IPS DF 6.9 (cell line): ENCODE results near the gene PLA2G2F.

Source experiments
- DNase-seq: peaks from one replicate; pipeline ENCODE4 v3.0.0-alpha.2; 2013; ENCODE audit warnings: low read depth, low spot score
- H3K27ac ChIP-seq: one replicate; pipeline ENCODE4 v1.5.1; 2013; ENCODE audit warnings: low read length, control low read depth
- H3K27me3 ChIP-seq: 2 replicates; pipeline ENCODE4 v1.6.1; 2013; ENCODE audit warnings: mild to moderate bottlenecking, low read length; ENCODE audit not compliant: control insufficient read depth, insufficient read depth
- H3K36me3 ChIP-seq: 2 replicates; pipeline ENCODE4 v1.6.1; 2013; ENCODE audit warnings: low read length; ENCODE audit not compliant: control insufficient read depth, insufficient read depth
- H3K4me1 ChIP-seq: 2 replicates; pipeline ENCODE4 v1.6.1; 2013; ENCODE audit warnings: low read length; ENCODE audit not compliant: control insufficient read depth, insufficient read depth
- H3K4me3 ChIP-seq: 2 replicates; pipeline ENCODE4 v1.5.1; 2013; ENCODE audit warnings: mild to moderate bottlenecking, low read length
- H3K9me3 ChIP-seq: 2 replicates; pipeline ENCODE4 v1.6.1; 2013; ENCODE audit warnings: low read length, inconsistent platforms; ENCODE audit not compliant: control insufficient read depth, insufficient read depth
- WGBS: extraction: QIAGEN DNeasy Blood & Tissue Kit; methylation state at CpG from one replicate; pipeline ENCODE4 v1.1.7; 2013; ENCODE audit warnings: mixed read lengths, missing lambda C conversion rate; ENCODE audit not compliant: insufficient read length, insufficient coverage; 5-methylcytosine and 5-hydroxymethylcytosine counted together

PLA2G2F gene

DNA sequence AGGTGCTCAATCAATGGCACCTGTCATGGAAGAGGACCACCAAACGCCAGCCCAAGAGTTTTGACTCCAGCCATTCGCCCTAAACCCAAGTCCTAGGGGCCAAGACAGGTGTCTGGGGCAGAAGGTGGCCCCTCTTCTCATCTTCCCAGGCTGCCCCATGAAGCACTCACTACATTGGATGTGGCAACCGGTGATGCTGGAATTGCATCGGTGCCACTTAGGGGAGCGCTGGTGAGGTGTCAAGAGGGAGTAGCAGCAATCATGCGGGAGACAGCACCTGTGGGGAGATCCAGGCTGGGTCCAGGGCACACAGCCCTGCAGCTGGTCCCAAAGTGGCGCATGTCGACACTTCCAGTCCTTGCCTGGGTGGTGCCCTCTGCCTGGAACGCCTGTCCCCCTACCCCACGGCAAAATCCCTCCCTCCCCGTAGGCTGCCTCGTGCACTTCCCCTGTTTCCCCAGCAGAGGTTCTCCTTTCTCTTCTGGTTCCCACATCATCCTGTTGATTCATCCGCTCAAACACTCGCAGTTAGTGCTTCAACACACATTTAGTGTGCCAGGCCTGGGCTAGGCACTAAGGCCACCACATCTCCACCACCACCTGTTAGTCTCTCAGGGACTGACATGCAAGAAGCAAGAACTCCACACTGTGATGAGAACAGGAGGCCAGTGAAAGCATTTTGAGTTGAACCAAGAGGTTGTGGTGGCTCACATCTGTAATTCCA lies 38.3 kb upstream of the PLA2G2F start:
- Histone ChIP-seq H3K36me3 (no peaks in the 10 kb centered on the region), H3K4me1 (peaks cover 2% of the 10 kb centered on the region; the same call in 1 of the 2 replicates), H3K27me3 (no peaks in the 10 kb centered on the region), H3K4me3 (no peak overlapping the region), H3K9me3 (peaks cover 6% of the 10 kb centered on the region), H3K27ac (no peak overlapping the region)
- no peak for DNase-seq
- WGBS: no CpG with 5 or more reads among the region's 14 CpGs

DNA sequence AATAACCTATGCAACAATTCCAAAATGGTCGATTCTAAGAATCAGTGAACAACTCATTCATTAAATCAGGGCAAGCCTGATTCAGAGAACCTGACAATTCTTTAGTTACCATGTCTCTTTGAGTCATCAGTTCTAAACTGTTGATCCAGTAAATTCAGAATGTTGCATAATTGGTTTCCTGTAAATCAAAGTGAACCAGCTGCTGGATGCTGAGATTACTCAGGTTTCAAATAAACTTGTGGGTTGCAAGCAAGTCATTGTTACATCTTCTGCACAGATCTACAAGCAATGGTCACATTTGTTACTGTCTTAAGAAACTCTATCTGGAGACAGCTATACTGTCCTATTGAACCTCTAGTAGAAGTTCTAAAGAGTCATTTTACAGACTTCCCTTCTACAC lies 36.2 kb upstream of the PLA2G2F start:
- no CpG with 5 or more reads among the region's 1 CpG for WGBS
- Histone ChIP-seq H3K27me3 (no peaks in the 10 kb centered on the region), H3K9me3 (no peaks in the 10 kb centered on the region), H3K4me3 (no peak overlapping the region), H3K36me3 (no peaks in the 10 kb centered on the region), H3K27ac (no peak overlapping the region), H3K4me1 (peaks cover 2% of the 10 kb centered on the region; the same call in 1 of the 2 replicates)
- no peak for DNase-seq

DNA sequence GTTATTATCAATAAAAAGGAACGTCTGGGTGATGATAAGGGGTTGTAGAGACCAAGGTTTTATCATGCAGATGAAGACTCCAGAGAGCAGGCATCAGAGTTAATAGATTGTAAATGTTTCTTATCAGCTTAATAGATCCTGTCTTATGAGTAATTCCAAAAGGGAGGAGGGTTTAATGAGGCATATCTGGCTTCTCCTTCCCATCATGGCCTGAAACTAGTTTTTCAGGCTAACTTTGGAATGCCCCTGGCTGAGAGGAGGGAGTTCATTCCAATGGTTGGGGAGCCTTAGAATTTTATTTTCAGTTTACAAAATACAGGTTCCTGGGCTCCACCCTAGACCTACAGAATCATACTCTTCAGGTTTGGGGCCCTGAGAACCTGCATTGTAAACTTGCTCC lies 33.3 kb upstream of the PLA2G2F start:
- no peak for DNase-seq
- no peaks in the 10 kb centered on the region for H3K36me3 ChIP-seq
- H3K9me3 ChIP-seq: no peaks in the 10 kb centered on the region

GRCh38 chr1:20107351-20107750 lies 31.8 kb upstream of the PLA2G2F start:
- no CpG with 5 or more reads among the region's 4 CpGs for WGBS
- Histone ChIP-seq H3K4me1 (no peaks in the 10 kb centered on the region), H3K4me3 (no peak overlapping the region), H3K9me3 (no peaks in the 10 kb centered on the region), H3K36me3 (no peaks in the 10 kb centered on the region), H3K27ac (no peak overlapping the region), H3K27me3 (no peaks in the 10 kb centered on the region)
- DNase-seq: no peak

More for the DNA sequence above, 33.3 kb upstream of the PLA2G2F start:
- no peaks in the 10 kb centered on the region for H3K27me3 ChIP-seq
- no peak overlapping the region for H3K4me3 ChIP-seq
- WGBS: no CpG with 5 or more reads among the region's 1 CpG
- no peak overlapping the region for H3K27ac ChIP-seq
- no peaks in the 10 kb centered on the region for H3K4me1 ChIP-seq

DNA sequence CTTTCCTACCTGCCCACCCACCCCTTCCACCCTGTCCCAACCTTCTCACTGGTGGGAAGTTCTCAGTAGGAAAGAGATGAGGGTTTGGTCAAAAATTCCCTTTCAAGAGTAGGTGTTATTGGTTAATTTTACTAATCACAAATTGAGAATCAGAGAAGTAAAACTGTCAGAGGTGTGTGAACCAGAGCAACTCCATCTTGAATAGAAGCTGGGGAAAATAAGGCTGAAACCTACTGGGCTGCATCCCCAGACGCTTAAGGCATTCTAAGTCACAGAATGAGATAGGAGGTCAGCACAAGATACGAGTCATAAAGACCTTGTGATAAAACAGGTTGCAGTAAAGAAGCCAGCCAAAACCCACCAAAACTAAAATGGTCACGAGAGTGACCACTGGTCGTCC lies 31.3 kb upstream of the PLA2G2F start:
- no peaks in the 10 kb centered on the region for H3K36me3 ChIP-seq
- H3K4me3 ChIP-seq: no peak overlapping the region
- no CpG with 5 or more reads among the region's 4 CpGs for WGBS
- H3K27ac ChIP-seq: no peak overlapping the region
- no peaks in the 10 kb centered on the region for H3K27me3 ChIP-seq
- no peak for DNase-seq
- no peaks in the 10 kb centered on the region for H3K4me1 ChIP-seq
- H3K9me3 ChIP-seq: no peaks in the 10 kb centered on the region

- Histone ChIP-seq H3K4me1 (no peaks in the 10 kb centered on the region), H3K9me3 (no peaks in the 10 kb centered on the region), H3K4me3 (no peak overlapping the region), H3K27ac (no peak overlapping the region), H3K36me3 (no peaks in the 10 kb centered on the region), H3K27me3 (no peaks in the 10 kb centered on the region)
- no CpG with 5 or more reads among the region's 5 CpGs for WGBS
- DNase-seq: no peak
Measured at GRCh38 chr1:20108366-20109123, 30.6 kb upstream of the PLA2G2F start.

DNA sequence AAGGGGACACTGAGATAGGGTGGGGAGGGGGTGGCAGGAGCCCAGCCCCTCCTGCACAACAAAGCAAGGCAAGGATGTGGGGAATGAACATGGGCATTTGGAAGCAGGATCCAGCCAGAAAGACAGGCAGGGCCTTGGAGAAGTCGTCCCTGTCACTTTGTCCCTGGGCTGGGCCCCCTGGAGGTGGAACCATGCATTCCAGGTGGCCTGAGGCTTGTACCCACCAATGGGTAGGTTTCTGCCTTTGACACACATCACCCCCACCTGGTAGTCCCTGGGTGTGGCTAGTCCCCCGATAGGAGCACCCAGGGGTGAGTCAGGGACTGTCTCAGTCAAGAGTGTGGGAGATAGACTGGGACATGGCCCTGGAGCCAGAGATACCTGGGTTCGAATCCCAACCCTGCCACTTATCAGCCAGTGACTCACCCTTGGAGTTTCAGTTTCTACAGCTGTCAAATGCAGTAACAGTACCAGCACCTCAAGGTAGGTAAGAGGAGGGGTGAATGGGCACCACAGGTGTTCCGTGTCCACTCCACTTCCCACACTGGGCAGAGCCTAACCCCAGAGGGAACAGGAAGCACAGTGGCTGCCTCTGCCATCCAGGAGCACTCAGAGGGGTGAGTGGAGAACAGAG lies 29.8 kb upstream of the PLA2G2F start:
- Histone ChIP-seq H3K36me3 (no peaks in the 10 kb centered on the region), H3K9me3 (no peaks in the 10 kb centered on the region), H3K4me3 (no peak overlapping the region), H3K27ac (no peak overlapping the region), H3K27me3 (no peaks in the 10 kb centered on the region), H3K4me1 (no peaks in the 10 kb centered on the region)
- DNase-seq: no peak
- WGBS: no CpG with 5 or more reads among the region's 4 CpGs

GRCh38 chr1:20110679-20111078 lies 28.4 kb upstream of the PLA2G2F start:
- no peak for DNase-seq
- Histone ChIP-seq H3K27me3 (no peaks in the 10 kb centered on the region), H3K27ac (no peak overlapping the region), H3K9me3 (no peaks in the 10 kb centered on the region), H3K4me3 (no peak overlapping the region), H3K36me3 (no peaks in the 10 kb centered on the region), H3K4me1 (no peaks in the 10 kb centered on the region)
- WGBS: no CpG with 5 or more reads among the region's 12 CpGs

GRCh38 chr1:20111452-20111851 lies 27.7 kb upstream of the PLA2G2F start:
- Histone ChIP-seq H3K4me3 (no peak overlapping the region), H3K36me3 (no peaks in the 10 kb centered on the region), H3K27ac (no peak overlapping the region), H3K9me3 (no peaks in the 10 kb centered on the region), H3K4me1 (no peaks in the 10 kb centered on the region), H3K27me3 (no peaks in the 10 kb centered on the region)
- no peak for DNase-seq
- WGBS: no CpG with 5 or more reads among the region's 5 CpGs

DNA sequence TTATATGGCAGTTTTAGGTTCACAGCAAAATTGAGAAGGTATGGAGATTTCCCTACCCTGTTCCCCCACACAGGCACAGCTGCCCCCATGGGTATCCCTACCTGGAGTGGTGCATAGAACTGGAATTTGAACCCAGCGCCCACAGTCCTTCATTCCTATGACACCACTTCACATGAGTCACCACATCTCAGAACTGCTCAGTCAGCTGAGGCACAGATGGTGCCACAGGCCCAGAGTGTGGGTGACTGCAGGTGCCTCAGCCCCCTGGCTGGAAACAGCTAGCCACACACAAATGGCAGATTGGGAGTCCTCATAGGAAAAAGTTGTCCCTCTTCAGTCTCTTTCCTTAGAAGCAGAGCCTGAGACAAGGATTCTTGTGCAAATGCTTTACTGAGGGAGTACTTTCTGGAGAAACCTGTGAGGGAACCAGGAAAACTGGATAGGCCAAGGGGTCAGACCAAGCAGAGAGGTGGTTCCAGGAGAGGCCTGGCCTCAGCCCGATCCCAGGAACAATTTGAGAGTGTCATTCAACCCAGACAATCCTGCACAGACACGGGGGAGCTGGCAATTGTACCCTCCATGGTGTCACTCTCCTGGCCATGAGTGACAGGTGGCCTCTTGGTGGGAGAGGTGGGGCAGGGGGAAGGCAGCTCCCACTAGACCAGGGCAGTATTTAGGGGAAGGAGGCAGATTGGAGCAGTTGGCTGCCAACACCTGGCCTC lies 26.7 kb upstream of the PLA2G2F start:
- Histone ChIP-seq H3K4me1 (no peaks in the 10 kb centered on the region), H3K9me3 (no peaks in the 10 kb centered on the region), H3K27me3 (no peaks in the 10 kb centered on the region), H3K36me3 (no peaks in the 10 kb centered on the region), H3K27ac (no peak overlapping the region), H3K4me3 (no peak overlapping the region)
- WGBS: no CpG with 5 or more reads among the region's 3 CpGs
- no peak for DNase-seq
